Astrocyte (in vitro differentiated cells and primary cell): ENCODE results near the gene PDK2.

ENCODE experiments used
- EZH2 ChIP-seq: IDR thresholded peaks from 2 replicates; pipeline ENCODE4 v1.6.1; 2012; ENCODE audit warnings: mild to moderate bottlenecking, low read length, inconsistent platforms; ENCODE audit not compliant: insufficient read depth
- TF ChIP-seq, protein P1 (sequence below): IDR thresholded peaks from 2 replicates; pipeline ENCODE4 v1.5.1; 2011; ENCODE audit warnings: low read depth, mild to moderate bottlenecking, inconsistent platforms, low read length, moderate library complexity; ENCODE audit not compliant: insufficient read depth

DNA sequence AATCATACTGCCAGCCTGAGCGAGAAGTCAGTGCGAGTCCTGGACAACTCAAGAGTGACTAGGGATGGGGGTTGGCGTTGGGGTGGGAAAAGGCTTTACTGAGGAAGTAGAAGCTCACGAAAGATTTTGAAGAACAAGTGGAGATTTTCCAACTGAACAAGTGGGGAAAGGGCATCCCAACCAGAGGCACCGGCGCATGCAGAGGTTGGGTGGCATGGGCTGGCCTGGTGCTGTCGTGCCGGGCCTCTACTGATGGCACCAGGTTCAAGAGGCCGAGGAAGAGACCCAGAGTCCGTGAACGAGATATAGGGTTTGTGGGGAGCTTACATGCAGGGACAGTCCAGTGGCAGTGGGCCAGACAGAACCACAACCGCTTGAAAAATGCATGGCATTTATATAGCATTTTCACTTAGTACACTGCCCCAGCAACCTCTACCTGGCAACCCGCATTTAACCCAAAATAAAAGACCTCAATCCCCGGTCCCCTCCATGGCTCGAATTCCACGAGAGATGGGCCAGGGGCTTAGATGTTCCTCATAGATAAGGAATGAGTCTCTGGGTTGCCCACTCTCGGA lies 46.9 kb upstream of the PDK2 start:
- TF ChIP-seq, protein P1, sequence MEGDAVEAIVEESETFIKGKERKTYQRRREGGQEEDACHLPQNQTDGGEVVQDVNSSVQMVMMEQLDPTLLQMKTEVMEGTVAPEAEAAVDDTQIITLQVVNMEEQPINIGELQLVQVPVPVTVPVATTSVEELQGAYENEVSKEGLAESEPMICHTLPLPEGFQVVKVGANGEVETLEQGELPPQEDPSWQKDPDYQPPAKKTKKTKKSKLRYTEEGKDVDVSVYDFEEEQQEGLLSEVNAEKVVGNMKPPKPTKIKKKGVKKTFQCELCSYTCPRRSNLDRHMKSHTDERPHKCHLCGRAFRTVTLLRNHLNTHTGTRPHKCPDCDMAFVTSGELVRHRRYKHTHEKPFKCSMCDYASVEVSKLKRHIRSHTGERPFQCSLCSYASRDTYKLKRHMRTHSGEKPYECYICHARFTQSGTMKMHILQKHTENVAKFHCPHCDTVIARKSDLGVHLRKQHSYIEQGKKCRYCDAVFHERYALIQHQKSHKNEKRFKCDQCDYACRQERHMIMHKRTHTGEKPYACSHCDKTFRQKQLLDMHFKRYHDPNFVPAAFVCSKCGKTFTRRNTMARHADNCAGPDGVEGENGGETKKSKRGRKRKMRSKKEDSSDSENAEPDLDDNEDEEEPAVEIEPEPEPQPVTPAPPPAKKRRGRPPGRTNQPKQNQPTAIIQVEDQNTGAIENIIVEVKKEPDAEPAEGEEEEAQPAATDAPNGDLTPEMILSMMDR = no peak
- TF ChIP-seq EZH2 = no peak
